ENCODE measurements around the gene TYK2. TPM values are rescaled to one million over a fixed set of nuclear protein-coding genes. Genes with fewer than 3 reads are reported as not detected.

The TYK2 gene
- total and polyA plus RNA-seq, 2 of the 4 experiments (the other 2 are of a cell fraction) = 40.9 to 97.9 TPM

DNA sequence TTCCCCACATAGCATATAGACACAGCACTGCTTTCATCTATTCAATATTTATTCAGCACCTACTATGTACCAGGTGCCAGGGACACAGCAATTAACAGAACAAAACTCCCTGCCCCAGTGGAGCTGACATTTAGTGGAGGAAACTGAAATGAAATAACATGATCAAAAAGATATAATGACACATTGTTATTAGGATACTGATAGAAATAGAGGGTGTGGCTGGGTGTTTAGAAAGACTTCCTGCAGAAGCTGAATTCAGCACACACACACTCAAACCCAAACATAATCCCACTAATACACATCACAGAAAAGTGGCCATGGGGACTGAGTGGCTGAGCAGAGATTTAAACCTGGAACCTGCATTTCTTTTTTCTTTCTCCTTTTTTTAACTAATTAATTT, 26.7 kb upstream of the TYK2 start:
- H3K36me3 ChIP-seq (ENCODE audit: control insufficient read depth, insufficient read depth, low read length) = no peaks in the 10 kb centered on the region
- H3K4me1 ChIP-seq (ENCODE audit: control insufficient read depth, insufficient read depth, low read length) = peaks cover 2% of the 10 kb centered on the region; the same call in 1 of the 2 replicates
- intact Hi-C loops (cut with micrococcal nuclease) (loop anchor here (10.0 kb wide), 1 partner anchor 288 kb away; no protein-coding TSS in a partner anchor), in situ Hi-C loops (cut with MboI; ENCODE audit: low sequenced_read_pairs) (no loop called here), dilution Hi-C loops (cut with HindIII; ENCODE audit: low sequenced_read_pairs, unreplicated experiment) (no loop called here)
- no peaks in the 10 kb centered on the region for H3K27me3 ChIP-seq (ENCODE audit: control insufficient read depth, insufficient read depth, low read length)
- no peak overlapping the region for H2BK120ac ChIP-seq (ENCODE audit: low read depth, low read length)
- H3K4me3 ChIP-seq (ENCODE audit: insufficient read depth, low read depth, low read length) = no peak overlapping the region
- H3K14ac ChIP-seq (replicated peaks; ENCODE audit: low read depth, low read length) = no peak overlapping the region
- POLR2A ChIA-PET (ENCODE audit: unreplicated experiment) = no interaction called here
- CTCF ChIA-PET = interaction anchor here (0.6 kb wide), 1 partner anchor 137 kb away, joined by 7 read pairs; no protein-coding TSS in a partner anchor
- no peak overlapping the region for H2BK5ac ChIP-seq (ENCODE audit: low read depth, low read length, poor library complexity, severe bottlenecking)
- no peak overlapping the region for H3K23ac ChIP-seq (ENCODE audit: low read depth, low read length)
- DNase-seq (no peak), ATAC-seq (ENCODE audit: low read depth) (no peak)
- no peak overlapping the region for H3K18ac ChIP-seq (ENCODE audit: low read depth, low read length)
- H4K5ac ChIP-seq (ENCODE audit: low read depth, low read length) = no peak overlapping the region
- H3K9me3 ChIP-seq (ENCODE audit: control insufficient read depth, insufficient read depth, low read length) = no peaks in the 10 kb centered on the region
- H2AK9ac ChIP-seq (replicated peaks; ENCODE audit: low read depth, low read length, poor library complexity) = no peak overlapping the region
- H4K91ac ChIP-seq (ENCODE audit: insufficient read depth, low read depth, low read length) = no peak overlapping the region
- no peak overlapping the region for H3K4me2 ChIP-seq (ENCODE audit: low read depth, low read length)
- H3K4ac ChIP-seq (ENCODE audit: low read depth, low read length) = no peak overlapping the region
- no peak overlapping the region for H3K56ac ChIP-seq (ENCODE audit: extremely low read depth, insufficient read depth, low read length)
- BruUV-seq (replicated peaks) = no TSS peak
- no peak overlapping the region for H2AK5ac ChIP-seq (ENCODE audit: low read depth, low read length)
- no peak overlapping the region for H2AFZ ChIP-seq (replicated peaks; ENCODE audit: low read length, poor library complexity)
- H3K9me1 ChIP-seq (ENCODE audit: insufficient read depth, low read length) = no peaks in the 10 kb centered on the region
- H2BK20ac ChIP-seq (ENCODE audit: low read depth, low read length) = no peak overlapping the region
- H4K8ac ChIP-seq (ENCODE audit: low read depth in 2 of 2, low read length in 2 of 2) = no peak overlapping the region
- TF ChIP-seq POLR2A (IDR thresholded peaks at IDR 0.05; ENCODE audit: low read depth, low read length) = no peak
- TF ChIP-seq RAD21 (IDR thresholded peaks at IDR 0.05; ENCODE audit: low read length) = no peak
- TF ChIP-seq FOS (IDR thresholded peaks at IDR 0.05; ENCODE audit: low read depth, low read length) = no peak
- no peak for TF ChIP-seq USF2 (IDR thresholded peaks at IDR 0.05; ENCODE audit: low read depth, low read length)
- no peak for TF ChIP-seq BHLHE40 (IDR thresholded peaks at IDR 0.05; ENCODE audit: low read depth, low read length)
- TF ChIP-seq ELK1 (IDR thresholded peaks at IDR 0.05; ENCODE audit: borderline replicate concordance, low read depth, low read length) = no peak
- no peak for TF ChIP-seq MXI1 (IDR thresholded peaks at IDR 0.05; ENCODE audit: borderline replicate concordance, low read depth, low read length)
- no peak for TF ChIP-seq MAZ (IDR thresholded peaks at IDR 0.05; ENCODE audit: borderline replicate concordance, low read depth, low read length)
- no peak for TF ChIP-seq NFE2L2 (IDR thresholded peaks at IDR 0.05; ENCODE audit: low read depth, low read length)
- no peak for TF ChIP-seq CEBPB (IDR thresholded peaks at IDR 0.05; ENCODE audit: low read depth, low read length)
- TF ChIP-seq, protein P1, sequence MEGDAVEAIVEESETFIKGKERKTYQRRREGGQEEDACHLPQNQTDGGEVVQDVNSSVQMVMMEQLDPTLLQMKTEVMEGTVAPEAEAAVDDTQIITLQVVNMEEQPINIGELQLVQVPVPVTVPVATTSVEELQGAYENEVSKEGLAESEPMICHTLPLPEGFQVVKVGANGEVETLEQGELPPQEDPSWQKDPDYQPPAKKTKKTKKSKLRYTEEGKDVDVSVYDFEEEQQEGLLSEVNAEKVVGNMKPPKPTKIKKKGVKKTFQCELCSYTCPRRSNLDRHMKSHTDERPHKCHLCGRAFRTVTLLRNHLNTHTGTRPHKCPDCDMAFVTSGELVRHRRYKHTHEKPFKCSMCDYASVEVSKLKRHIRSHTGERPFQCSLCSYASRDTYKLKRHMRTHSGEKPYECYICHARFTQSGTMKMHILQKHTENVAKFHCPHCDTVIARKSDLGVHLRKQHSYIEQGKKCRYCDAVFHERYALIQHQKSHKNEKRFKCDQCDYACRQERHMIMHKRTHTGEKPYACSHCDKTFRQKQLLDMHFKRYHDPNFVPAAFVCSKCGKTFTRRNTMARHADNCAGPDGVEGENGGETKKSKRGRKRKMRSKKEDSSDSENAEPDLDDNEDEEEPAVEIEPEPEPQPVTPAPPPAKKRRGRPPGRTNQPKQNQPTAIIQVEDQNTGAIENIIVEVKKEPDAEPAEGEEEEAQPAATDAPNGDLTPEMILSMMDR (conservative IDR thresholded peaks at IDR 0.05; ENCODE audit: low read depth, low read length) = no peak
- no peak for TF ChIP-seq CHD1 (IDR thresholded peaks at IDR 0.05; ENCODE audit: low read depth, low read length)
- no peak for TF ChIP-seq RCOR1 (IDR thresholded peaks at IDR 0.05; ENCODE audit: insufficient replicate concordance, low read length)
- no peak for TF ChIP-seq RFX5 (IDR thresholded peaks at IDR 0.05; ENCODE audit: low read depth, low read length)
- H3K79me1 ChIP-seq (ENCODE audit: low read depth in 1 of 2, low read length in 2 of 2) = peaks cover 0 to 16% of the 10 kb centered on the region in 2 experiments; a peak in 2 of 4 replicates
- no peak overlapping the region for H3K9ac ChIP-seq (ENCODE audit: low read depth, low read length)
- H2BK15ac ChIP-seq (ENCODE audit: low read depth, low read length) = no peak overlapping the region
- H4K20me1 ChIP-seq (ENCODE audit: insufficient read depth, low read length) = peaks cover 12% of the 10 kb centered on the region
- no peak overlapping the region for H3K27ac ChIP-seq (ENCODE audit: insufficient read depth, low read length)

All from IMR-90 (cell line).